NCI-H2171 treated with DMSO at 0.1 percent for 48 hours (cell line): ENCODE results near the gene HCN4.
"Not testable (repeated sequence)": the region's sequence is repeated elsewhere in the genome, so short reads cannot be mapped to it uniquely, and the experiment has no call there.

Source experiments
- DNase-seq: peaks from one replicate; lab custom pipeline; 2025; lab: John Stamatoyannopoulos, UW

HCN4 gene

GRCh38 chr15:73368301-73369136 is at the start of gene HCN4:
TSS of gene HCN4 (minus strand) at chr15:73368958. CDS start at chr15:73368270, 688 bp downstream.
- peak; percentile 40 for DNase-seq

- DNase-seq, result no peak
Measured at GRCh38 chr15:73414876-73415275, 46.1 kb upstream of the HCN4 start.

DNA sequence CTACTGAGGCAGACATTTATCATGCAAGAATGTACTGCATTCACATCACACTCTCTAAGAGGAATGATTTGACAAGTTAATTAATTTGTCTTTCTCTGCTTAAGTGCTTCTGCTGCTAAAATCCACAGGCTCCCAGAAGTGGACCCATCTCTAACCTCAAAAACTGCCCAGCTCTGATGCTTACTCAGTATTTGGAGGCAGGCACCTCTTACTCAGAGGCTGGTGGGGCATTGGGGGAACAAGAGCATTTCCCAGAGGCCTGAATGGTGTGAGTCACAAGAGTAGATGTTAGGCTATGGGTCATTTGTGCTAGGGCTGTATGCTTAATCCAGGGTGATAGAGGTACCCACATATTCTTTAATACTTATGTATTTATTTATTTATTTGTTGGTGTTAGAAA is 34.4 kb upstream of the HCN4 start:
- no peak for DNase-seq

DNA sequence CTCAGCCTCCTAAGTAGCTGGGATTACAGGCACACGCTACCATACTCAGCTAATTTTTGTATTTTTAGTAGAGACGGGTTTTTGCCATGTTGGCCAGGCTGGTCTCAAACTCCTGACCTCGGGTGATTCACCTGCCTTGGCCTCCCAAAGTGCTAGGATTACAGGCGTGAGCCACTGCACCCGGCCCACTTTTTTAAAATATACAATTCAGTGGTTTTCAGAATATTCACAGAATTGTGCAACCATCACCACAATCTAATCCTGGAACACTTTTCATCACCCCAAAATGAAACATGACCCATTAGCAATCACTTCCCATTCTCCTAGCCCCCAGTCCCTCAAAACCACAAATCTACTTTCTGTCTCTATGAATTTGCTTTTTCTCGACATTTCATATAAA is 31.5 kb upstream of the HCN4 start:
- not testable (repeated sequence) for DNase-seq

DNA sequence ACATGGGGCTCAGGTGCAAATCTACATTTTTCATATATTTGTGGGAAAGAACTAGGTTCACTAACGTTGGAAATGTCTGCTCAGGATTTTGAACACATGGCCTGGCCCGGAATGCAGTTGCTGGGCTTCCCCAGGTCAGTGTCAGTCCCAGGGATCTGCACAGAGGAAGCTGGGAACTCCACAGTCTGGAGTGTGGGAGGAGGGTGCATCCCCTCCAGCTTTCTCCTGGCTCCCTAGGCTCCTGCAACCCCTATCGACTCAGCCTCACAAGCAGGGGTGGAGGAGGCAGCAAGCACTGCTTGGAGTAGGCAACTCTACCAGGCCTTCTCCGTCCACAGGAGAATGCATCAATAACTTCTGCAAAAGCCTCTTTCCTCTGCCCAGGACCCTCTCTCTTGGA is 30.1 kb upstream of the HCN4 start:
- DNase-seq, result no peak

- peak; percentile 94 for DNase-seq
Measured at GRCh38 chr15:73397461-73397860, 28.7 kb upstream of the HCN4 start.

GRCh38 chr15:73395671-73396070 is 26.9 kb upstream of the HCN4 start:
- no peak for DNase-seq

- DNase-seq, result no peak
Measured at GRCh38 chr15:73394782-73395181, 26.0 kb upstream of the HCN4 start.

DNA sequence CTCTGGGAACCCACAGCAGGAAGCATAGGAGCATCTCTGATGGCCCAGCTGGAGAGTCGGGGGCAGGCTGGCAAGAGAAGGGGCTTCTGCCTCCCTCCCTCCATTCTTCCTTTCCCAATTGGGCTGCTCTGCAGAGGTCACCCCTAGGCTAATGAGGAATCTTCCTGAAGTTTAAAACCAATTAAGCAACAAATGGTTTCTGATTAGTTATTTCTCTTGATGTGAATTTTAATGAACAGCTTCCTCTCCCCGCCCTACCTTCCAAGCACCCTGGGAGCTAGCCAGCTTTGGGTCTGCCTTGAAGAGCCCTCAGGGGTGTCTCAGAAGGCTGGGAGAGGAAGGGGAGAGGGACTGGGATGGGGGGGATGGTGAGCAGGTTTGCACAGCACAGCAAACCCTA is 24.6 kb upstream of the HCN4 start:
- DNase-seq, result no peak

- no peak for DNase-seq
Measured at GRCh38 chr15:73392025-73392424, 23.3 kb upstream of the HCN4 start.

- no peak for DNase-seq
Measured at GRCh38 chr15:73391128-73391872, 22.5 kb upstream of the HCN4 start.

- DNase-seq, result no peak
Measured at GRCh38 chr15:73389971-73390544, 21.3 kb upstream of the HCN4 start.

- DNase-seq, result no peak
Measured at GRCh38 chr15:73389539-73389938, 20.8 kb upstream of the HCN4 start.

DNA sequence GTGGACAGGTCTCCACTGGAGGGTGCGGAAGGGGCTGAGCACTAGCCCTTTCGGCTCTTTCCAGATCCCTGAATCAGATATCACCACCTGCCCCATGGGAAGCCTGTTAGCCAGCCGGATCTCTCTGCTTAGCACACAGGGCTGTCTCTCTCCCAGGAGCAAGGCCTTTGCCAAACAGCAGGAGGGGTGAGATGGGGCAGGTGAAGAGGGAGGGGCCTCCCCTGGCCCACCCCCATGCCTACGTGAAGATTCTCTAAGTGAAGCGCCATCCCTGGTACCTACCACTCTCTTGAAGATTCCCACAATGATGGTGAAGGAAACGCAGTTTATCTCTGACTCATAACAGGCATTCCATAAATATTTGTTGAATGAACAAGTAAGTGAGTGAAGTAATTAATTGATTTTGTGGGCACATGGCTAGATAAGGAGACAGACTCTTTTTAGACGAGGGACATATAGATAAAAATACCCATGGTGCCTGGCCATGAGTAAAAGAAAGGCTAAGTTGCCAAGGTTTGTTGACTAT is 19.6 kb upstream of the HCN4 start:
- no peak for DNase-seq

GRCh38 chr15:73387507-73388255 is 18.9 kb upstream of the HCN4 start:
- DNase-seq, result peak; percentile 30

GRCh38 chr15:73386886-73387506 is 18.2 kb upstream of the HCN4 start:
- peak; percentile 66 for DNase-seq

- no peak for DNase-seq
Measured at GRCh38 chr15:73386238-73386637, 17.5 kb upstream of the HCN4 start.

GRCh38 chr15:73385205-73385604 is 16.4 kb upstream of the HCN4 start:
- no peak for DNase-seq

GRCh38 chr15:73383310-73384189 is 14.8 kb upstream of the HCN4 start:
- DNase-seq, result no peak

- no peak for DNase-seq
Measured at GRCh38 chr15:73382115-73382514, 13.4 kb upstream of the HCN4 start.

DNA sequence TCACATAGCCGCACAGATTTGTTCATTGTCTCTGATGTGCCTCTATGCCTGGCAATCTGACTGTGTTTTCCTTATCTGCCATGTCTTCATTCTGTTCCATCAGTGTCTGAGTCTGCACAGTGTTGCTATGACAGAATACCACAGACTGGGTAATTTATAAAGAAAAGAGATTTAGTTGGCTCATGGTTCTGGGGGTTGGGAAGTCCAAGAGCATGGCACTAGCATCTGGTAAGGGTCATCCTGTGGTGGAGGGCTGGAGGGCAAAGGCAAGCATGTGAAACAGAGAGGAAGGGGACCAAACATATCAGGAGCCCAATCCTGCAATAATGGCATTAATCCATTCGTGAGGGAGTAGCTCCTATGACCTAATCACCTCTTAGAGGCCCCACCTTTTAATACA is 11.9 kb upstream of the HCN4 start:
- DNase-seq, result no peak
